HepG2 (cell line): ENCODE data around the gene DUSP15. TPM values are rescaled to one million over a fixed set of nuclear protein-coding genes. Genes with fewer than 3 reads are reported as not detected.
A peak's percentile ranks its signal among the peaks of the same experiment; 100 is the strongest.

Source experiments
- DPF2 ChIP-seq: sonication (generic); formaldehyde crosslinking; IDR thresholded peaks from 2 replicates; pipeline ENCODE4 v1.4.0; 2020; ENCODE audit warnings: mild to moderate bottlenecking, low read depth, missing genetic modification reagents, borderline replicate concordance
- EZH2 ChIP-seq: conservative IDR thresholded peaks from 2 replicates; pipeline ENCODE4 v1.6.1; 2012; ENCODE audit warnings: mild to moderate bottlenecking, low read depth, low read length, moderate library complexity
- FOSL2 ChIP-seq: sonication (generic); formaldehyde crosslinking; IDR thresholded peaks from 2 replicates; pipeline ENCODE4 v1.4.0; 2020; ENCODE audit warnings: missing genetic modification reagents
- GABPB1 ChIP-seq: IDR thresholded peaks from 2 replicates; pipeline ENCODE4 v1.6.1; 2016; ENCODE audit warnings: mild to moderate bottlenecking, missing genetic modification reagents, moderate library complexity, missing compliant biosample characterization
- IRF2 ChIP-seq: IDR thresholded peaks from 2 replicates; pipeline ENCODE4 v1.6.1; 2018; ENCODE audit warnings: missing genetic modification reagents, missing compliant biosample characterization
- ISL2 ChIP-seq: sonication (generic); formaldehyde crosslinking; IDR thresholded peaks from 2 replicates; pipeline ENCODE4 v1.5.0; 2020; ENCODE audit warnings: missing genetic modification reagents
- LCORL ChIP-seq, 2 experiments: fragments of 450-650 bp in 1 of 2; sonication (generic) in 1 of 2; formaldehyde crosslinking in 1 of 2; IDR thresholded peaks; 2 replicates each; pipeline versions ENCODE4 v1.5.0 to v1.6.1; 2017 to 2020; ENCODE audit warnings: antibody characterized with exemption in 1 of 2, missing genetic modification reagents in 1 of 2
- SOX6 ChIP-seq, 2 experiments: fragments of 450-650 bp in 1 of 2; sonication (generic) in 1 of 2; formaldehyde crosslinking in 1 of 2; IDR thresholded peaks; 2 replicates each; pipeline versions ENCODE4 v1.4.0 to v1.6.1; 2017 to 2020; ENCODE audit warnings: antibody characterized with exemption in 1 of 2, mild to moderate bottlenecking in 1 of 2, missing genetic modification reagents in 1 of 2
- SRSF1 ChIP-seq: fragments of 200-400 bp; formaldehyde crosslinking; optimal IDR thresholded peaks from 2 replicates; pipeline ENCODE3; 2017; ENCODE audit warnings: mild to moderate bottlenecking, low read depth, low read length, moderate library complexity
- ZFP36L2 ChIP-seq: sonication (generic); formaldehyde crosslinking; IDR thresholded peaks from 2 replicates; pipeline ENCODE4 v1.4.0; 2020; ENCODE audit warnings: missing genetic modification reagents
- ZNF101 ChIP-seq: sonication (generic); formaldehyde crosslinking; IDR thresholded peaks from 2 replicates; pipeline ENCODE4 v1.4.0; 2020; ENCODE audit warnings: mild to moderate bottlenecking, low read depth, missing genetic modification reagents, borderline replicate concordance
- ZNF441 ChIP-seq: sonication (generic); formaldehyde crosslinking; IDR thresholded peaks from 2 replicates; pipeline ENCODE4 v1.7.0; 2021; ENCODE audit warnings: missing genetic modification reagents, borderline replicate concordance
- polyA plus RNA-seq, 8 experiments: library from polyadenylated mRNA; depleted of rRNA in 3 of 8; stranded (reverse) in 7 of 8; unstranded in 1 of 8; fragments of >200 nt; fragmentation: Illumina TruSeq in 4 of 8; extraction: Trizol in 4 of 8; gene quantifications; 2 replicates each; pipeline versions ENCODE4 v1.2.1 to v1.2.3, GENCODE V29; 2011 to 2016; ENCODE audit warnings: low read depth in 4 of 8, missing spikeins in 1 of 8, mixed read lengths in 1 of 8; ENCODE audit not compliant: insufficient read depth in 1 of 8
- total RNA-seq, 5 experiments: library from RNA; depleted of rRNA; stranded (reverse); fragments of >200 nt; fragmentation: Illumina TruSeq; extraction: Trizol; gene quantifications; 2 replicates each; pipeline ENCODE4 v1.2.3, GENCODE V29; 2016; ENCODE audit warnings: low read depth in 1 of 5
- TF ChIP-seq, protein P1 (sequence below), 2 experiments: sonication (generic) in 1 of 2; formaldehyde crosslinking in 1 of 2; IDR thresholded peaks; 2 replicates each; pipeline versions ENCODE4 v1.4.0 to v1.6.1; 2018 to 2020; ENCODE audit warnings: missing genetic modification reagents in 2 of 2, borderline replicate concordance in 1 of 2, low read depth in 1 of 2, mild to moderate bottlenecking in 1 of 2, missing biosample characterization in 1 of 2
- TF ChIP-seq, protein P2 (sequence below): IDR thresholded peaks from 2 replicates; pipeline ENCODE4 v1.6.1; 2016; ENCODE audit warnings: missing compliant biosample characterization, missing genetic modification reagents, borderline replicate concordance
- TF ChIP-seq, protein P3 (sequence below): sonication (generic); formaldehyde crosslinking; IDR thresholded peaks from 2 replicates; pipeline ENCODE4 v1.4.0; 2020; ENCODE audit warnings: mild to moderate bottlenecking, missing genetic modification reagents

DUSP15 gene
- total and polyA plus RNA-seq, 2 of the 13 experiments (the other 11 are each of a cell fraction or from before 2014, with no cell fraction given) = 0.17 to 0.93 TPM

DNA sequence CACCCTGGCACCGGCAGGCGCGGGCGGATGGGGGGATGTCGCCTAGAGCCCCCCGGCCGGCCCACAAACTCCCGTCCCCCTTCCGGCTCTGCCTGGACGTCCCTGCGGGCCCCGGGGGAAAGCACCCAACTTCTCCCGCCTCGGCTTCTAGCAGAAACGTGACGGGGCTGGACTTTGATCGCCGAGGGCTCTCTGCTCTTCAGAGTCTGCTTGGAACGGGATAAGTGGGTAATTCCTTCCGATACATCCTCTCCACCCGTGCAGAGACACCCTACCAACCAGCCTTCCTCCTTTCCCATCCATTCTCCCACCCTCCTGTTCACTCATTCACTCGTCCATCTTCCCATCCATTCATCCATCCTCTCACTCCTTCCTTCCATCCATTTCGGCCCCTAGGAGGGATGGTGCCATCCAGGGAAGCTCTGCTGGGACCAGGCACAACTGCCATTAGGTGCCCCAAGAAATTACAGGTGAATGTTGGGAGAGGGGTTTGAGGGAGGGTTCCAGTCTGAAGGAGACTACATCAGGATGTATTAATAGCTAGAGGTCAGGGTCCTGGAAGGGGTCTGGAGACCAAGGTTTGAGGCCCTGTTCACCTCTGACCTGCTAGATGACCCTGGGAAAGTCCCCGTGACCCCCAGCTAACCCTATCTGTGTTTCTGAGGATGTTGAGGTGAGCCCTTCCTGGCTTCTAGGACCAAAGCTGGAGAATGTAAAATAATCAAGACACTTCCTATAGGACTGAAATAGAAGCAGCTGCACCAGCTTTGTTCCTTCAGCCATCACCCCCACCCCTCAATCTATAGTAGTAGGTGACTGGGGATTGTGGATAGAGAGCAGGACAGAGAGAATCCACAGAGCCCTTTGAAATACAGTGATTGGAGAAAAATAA is 645 bp upstream of the DUSP15 start (continued):
- TF ChIP-seq, protein P1, sequence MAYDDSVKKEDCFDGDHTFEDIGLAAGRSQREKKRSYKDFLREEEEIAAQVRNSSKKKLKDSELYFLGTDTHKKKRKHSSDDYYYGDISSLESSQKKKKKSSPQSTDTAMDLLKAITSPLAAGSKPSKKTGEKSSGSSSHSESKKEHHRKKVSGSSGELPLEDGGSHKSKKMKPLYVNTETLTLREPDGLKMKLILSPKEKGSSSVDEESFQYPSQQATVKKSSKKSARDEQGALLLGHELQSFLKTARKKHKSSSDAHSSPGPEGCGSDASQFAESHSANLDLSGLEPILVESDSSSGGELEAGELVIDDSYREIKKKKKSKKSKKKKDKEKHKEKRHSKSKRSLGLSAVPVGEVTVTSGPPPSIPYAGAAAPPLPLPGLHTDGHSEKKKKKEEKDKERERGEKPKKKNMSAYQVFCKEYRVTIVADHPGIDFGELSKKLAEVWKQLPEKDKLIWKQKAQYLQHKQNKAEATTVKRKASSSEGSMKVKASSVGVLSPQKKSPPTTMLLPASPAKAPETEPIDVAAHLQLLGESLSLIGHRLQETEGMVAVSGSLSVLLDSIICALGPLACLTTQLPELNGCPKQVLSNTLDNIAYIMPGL (CRISPR knock-in tag; IDR thresholded peaks at IDR 0.05; ENCODE audit: borderline replicate concordance in 1 of 2, low read depth in 1 of 2) = peak in 1 of 2 experiments; percentile 43; a peak in 1 of 4 replicates
- peak; percentile 12; the same call in 1 of the 2 replicates for TF ChIP-seq ISL2 (CRISPR knock-in tag)
- TF ChIP-seq FOSL2 = 0 out of 2 replicates have a peak, but pooled peaks have one; percentile 9
- no peak for TF ChIP-seq SOX6 (IDR thresholded peaks at IDR 0.05)
- 0 out of 2 replicates have a peak, but pooled peaks have one; percentile 20 for TF ChIP-seq SOX6 (CRISPR knock-in tag; IDR thresholded peaks at IDR 0.05)
- TF ChIP-seq ZNF441 (CRISPR knock-in tag) = 0 out of 2 replicates have a peak, but pooled peaks have one; percentile 54
- TF ChIP-seq LCORL (IDR thresholded peaks at IDR 0.05) = no peak
- 0 out of 2 replicates have a peak, but pooled peaks have one; percentile 28 for TF ChIP-seq LCORL (CRISPR knock-in tag; IDR thresholded peaks at IDR 0.05)
- peak; percentile 35; the same call in 1 of the 2 replicates for TF ChIP-seq IRF2 (CRISPR knock-in tag)
- peak; percentile 86; the same call in 1 of the 2 replicates for TF ChIP-seq EZH2
- TF ChIP-seq ZNF101 (CRISPR knock-in tag) = peak; percentile 24; the same call in 1 of the 2 replicates
- TF ChIP-seq ZFP36L2 (CRISPR knock-in tag) = no peak
- TF ChIP-seq, protein P2, sequence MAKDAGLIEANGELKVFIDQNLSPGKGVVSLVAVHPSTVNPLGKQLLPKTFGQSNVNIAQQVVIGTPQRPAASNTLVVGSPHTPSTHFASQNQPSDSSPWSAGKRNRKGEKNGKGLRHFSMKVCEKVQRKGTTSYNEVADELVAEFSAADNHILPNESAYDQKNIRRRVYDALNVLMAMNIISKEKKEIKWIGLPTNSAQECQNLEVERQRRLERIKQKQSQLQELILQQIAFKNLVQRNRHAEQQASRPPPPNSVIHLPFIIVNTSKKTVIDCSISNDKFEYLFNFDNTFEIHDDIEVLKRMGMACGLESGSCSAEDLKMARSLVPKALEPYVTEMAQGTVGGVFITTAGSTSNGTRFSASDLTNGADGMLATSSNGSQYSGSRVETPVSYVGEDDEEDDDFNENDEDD (CRISPR knock-in tag) = 0 out of 2 replicates have a peak, but pooled peaks have one; percentile 28
- 0 out of 2 replicates have a peak, but pooled peaks have one; percentile 4 for TF ChIP-seq DPF2 (CRISPR knock-in tag)
- TF ChIP-seq GABPB1 (CRISPR knock-in tag) = 0 out of 2 replicates have a peak, but pooled peaks have one; percentile 0
- TF ChIP-seq, protein P3, sequence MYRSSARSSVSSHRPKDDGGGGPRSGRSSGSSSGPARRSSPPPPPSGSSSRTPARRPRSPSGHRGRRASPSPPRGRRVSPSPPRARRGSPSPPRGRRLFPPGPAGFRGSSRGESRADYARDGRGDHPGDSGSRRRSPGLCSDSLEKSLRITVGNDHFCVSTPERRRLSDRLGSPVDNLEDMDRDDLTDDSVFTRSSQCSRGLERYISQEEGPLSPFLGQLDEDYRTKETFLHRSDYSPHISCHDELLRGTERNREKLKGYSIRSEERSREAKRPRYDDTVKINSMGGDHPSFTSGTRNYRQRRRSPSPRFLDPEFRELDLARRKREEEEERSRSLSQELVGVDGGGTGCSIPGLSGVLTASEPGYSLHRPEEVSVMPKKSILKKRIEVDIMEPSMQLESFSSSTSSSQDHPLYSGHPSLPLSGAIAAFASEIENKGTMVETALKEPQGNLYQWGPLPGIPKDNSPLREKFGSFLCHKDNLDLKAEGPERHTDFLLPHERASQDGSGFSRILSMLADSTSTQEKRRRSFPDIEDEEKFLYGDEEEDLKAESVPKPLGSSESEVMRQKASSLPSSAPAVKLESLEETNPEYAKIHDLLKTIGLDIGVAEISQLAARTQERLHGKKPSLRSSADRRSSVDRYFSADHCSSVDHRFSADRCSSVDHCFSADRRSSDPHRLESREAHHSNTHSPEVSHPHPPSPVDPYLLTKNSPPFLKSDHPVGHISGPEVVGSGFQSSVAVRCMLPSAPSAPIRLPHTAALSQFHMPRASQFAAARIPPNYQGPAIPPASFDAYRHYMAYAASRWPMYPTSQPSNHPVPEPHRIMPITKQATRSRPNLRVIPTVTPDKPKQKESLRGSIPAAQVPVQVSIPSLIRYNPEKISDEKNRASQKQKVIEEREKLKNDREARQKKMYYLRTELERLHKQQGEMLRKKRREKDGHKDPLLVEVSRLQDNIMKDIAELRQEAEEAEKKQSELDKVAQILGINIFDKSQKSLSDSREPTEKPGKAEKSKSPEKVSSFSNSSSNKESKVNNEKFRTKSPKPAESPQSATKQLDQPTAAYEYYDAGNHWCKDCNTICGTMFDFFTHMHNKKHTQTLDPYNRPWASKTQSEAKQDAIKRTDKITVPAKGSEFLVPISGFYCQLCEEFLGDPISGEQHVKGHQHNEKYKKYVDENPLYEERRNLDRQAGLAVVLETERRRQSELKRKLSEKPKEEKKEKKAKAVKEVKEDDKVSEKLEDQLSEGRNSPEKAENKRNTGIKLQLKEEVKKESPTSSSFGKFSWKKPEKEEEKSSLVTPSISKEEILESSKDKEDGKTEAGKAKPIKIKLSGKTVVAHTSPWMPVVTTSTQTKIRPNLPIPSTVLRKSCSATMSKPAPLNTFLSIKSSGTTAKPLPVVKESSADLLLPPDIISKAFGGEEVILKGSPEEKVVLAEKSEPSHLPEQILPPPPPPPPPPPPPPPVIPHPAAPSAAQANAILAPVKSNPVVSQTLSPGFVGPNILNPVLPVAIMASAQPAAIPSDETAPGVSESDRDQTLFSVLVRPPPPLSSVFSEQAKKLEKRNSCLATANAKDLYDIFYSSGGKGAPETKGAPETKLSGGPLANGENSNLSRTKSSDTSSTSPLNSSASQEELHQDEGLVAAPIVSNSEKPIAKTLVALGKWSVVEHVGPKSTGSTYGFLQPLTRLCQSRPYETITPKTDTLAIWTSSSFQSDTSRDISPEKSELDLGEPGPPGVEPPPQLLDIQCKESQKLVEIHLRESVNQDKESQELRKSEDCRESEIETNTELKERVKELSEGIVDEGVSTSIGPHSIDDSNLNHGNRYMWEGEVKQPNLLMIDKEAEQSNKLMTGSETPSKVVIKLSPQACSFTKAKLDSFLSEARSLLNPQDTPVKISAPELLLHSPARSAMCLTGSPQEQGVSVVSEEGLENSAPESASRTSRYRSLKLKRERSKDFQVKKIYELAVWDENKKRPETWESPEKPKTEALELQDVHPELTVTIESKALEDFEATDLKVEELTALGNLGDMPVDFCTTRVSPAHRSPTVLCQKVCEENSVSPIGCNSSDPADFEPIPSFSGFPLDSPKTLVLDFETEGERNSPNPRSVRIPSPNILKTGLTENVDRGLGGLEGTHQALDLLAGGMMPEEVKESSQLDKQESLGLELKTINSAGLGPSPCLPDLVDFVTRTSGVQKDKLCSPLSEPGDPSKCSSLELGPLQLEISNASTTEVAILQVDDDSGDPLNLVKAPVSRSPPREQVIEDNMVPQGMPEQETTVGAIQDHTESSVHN (CRISPR knock-in tag) = 0 out of 2 replicates have a peak, but pooled peaks have one; percentile 26
- peak; percentile 86 for TF ChIP-seq SRSF1
